Measurements from ENCODE around the gene KANSL1.
A peak's percentile ranks its signal among the peaks of the same experiment; 100 is the strongest.

The KANSL1 gene

GRCh38 chr17:46047856-46048255, 145.4 kb downstream of the KANSL1 start:
- WGBS, 2 experiments (ENCODE audit: insufficient coverage in 2 of 2): 87 to 96% methylated on average over 3 to 8 of the region's 8 CpGs
- H3K36me3 ChIP-seq (ENCODE audit: control insufficient read depth, insufficient read depth, low read length): peaks cover 81% of the 10 kb centered on the region
- H3K9me3 ChIP-seq (ENCODE audit: control insufficient read depth, low read length): no peaks in the 10 kb centered on the region
- no peak overlapping the region for H3K4me3 ChIP-seq (ENCODE audit: extremely low read depth, insufficient read depth, low read length, poor library complexity, severe bottlenecking)
- H3K4me1 ChIP-seq (ENCODE audit: control insufficient read depth, insufficient read depth, low read length, poor library complexity, severe bottlenecking): peaks cover 22% of the 10 kb centered on the region
- no peak overlapping the region for H3K27ac ChIP-seq (ENCODE audit: low read depth, low read length, severe bottlenecking)

GRCh38 chr17:46047398-46047797, 145.8 kb downstream of the KANSL1 start:
- Histone ChIP-seq H3K36me3 (ENCODE audit: control insufficient read depth, insufficient read depth, low read length) (peaks cover 85% of the 10 kb centered on the region), H3K27ac (ENCODE audit: low read depth, low read length, severe bottlenecking) (no peak overlapping the region)
- WGBS, 2 experiments (ENCODE audit: insufficient coverage in 2 of 2): 93 to 100% methylated on average over 4 of the region's 5 CpGs

GRCh38 chr17:46046957-46047356, 146.3 kb downstream of the KANSL1 start:
- H3K27ac ChIP-seq (ENCODE audit: low read depth, low read length, severe bottlenecking): no peak overlapping the region
- H3K9me3 ChIP-seq (ENCODE audit: control insufficient read depth, low read length): no peaks in the 10 kb centered on the region
- no peak overlapping the region for H3K4me3 ChIP-seq (ENCODE audit: extremely low read depth, insufficient read depth, low read length, poor library complexity, severe bottlenecking)
- peaks cover 22% of the 10 kb centered on the region for H3K4me1 ChIP-seq (ENCODE audit: control insufficient read depth, insufficient read depth, low read length, poor library complexity, severe bottlenecking)
- peaks cover 85% of the 10 kb centered on the region for H3K36me3 ChIP-seq (ENCODE audit: control insufficient read depth, insufficient read depth, low read length)
- 100% methylated on average over 1 of the region's 1 CpG; no CpG with 5 or more reads in 1 of the 2 experiments for WGBS, 2 experiments (ENCODE audit: insufficient coverage in 2 of 2)

More at GRCh38 chr17:46047398-46047797, 145.8 kb downstream of the KANSL1 start:
- no peak overlapping the region for H3K4me3 ChIP-seq (ENCODE audit: extremely low read depth, insufficient read depth, low read length, poor library complexity, severe bottlenecking)
- peaks cover 22% of the 10 kb centered on the region for H3K4me1 ChIP-seq (ENCODE audit: control insufficient read depth, insufficient read depth, low read length, poor library complexity, severe bottlenecking)
- no peaks in the 10 kb centered on the region for H3K9me3 ChIP-seq (ENCODE audit: control insufficient read depth, low read length)

- Histone ChIP-seq H3K36me3 (ENCODE audit: control insufficient read depth, insufficient read depth, low read length) (peaks cover 87% of the 10 kb centered on the region), H3K4me3 (ENCODE audit: extremely low read depth, insufficient read depth, low read length, poor library complexity, severe bottlenecking) (no peak overlapping the region), H3K9me3 (ENCODE audit: control insufficient read depth, low read length) (no peaks in the 10 kb centered on the region), H3K4me1 (ENCODE audit: control insufficient read depth, insufficient read depth, low read length, poor library complexity, severe bottlenecking) (peaks cover 22% of the 10 kb centered on the region), H3K27ac (ENCODE audit: low read depth, low read length, severe bottlenecking) (peak overlapping the region; percentile 54)
- 100% methylated on average over 1 of the region's 3 CpGs; no CpG with 5 or more reads in 1 of the 2 experiments for WGBS, 2 experiments (ENCODE audit: insufficient coverage in 2 of 2)
These were observed 147.6 kb downstream of the KANSL1 start for GRCh38 chr17:46045639-46046038.

GRCh38 chr17:46044989-46045388, 148.2 kb downstream of the KANSL1 start:
- Histone ChIP-seq H3K4me3 (ENCODE audit: extremely low read depth, insufficient read depth, low read length, poor library complexity, severe bottlenecking) (no peak overlapping the region), H3K4me1 (ENCODE audit: control insufficient read depth, insufficient read depth, low read length, poor library complexity, severe bottlenecking) (peaks cover 22% of the 10 kb centered on the region), H3K27ac (ENCODE audit: low read depth, low read length, severe bottlenecking) (no peak overlapping the region), H3K36me3 (ENCODE audit: control insufficient read depth, insufficient read depth, low read length) (peaks cover 87% of the 10 kb centered on the region), H3K9me3 (ENCODE audit: control insufficient read depth, low read length) (no peaks in the 10 kb centered on the region)
- 80% methylated on average over 1 of the region's 2 CpGs; no CpG with 5 or more reads in 1 of the 2 experiments for WGBS, 2 experiments (ENCODE audit: insufficient coverage in 2 of 2)

- H3K4me1 ChIP-seq (ENCODE audit: control insufficient read depth, insufficient read depth, low read length, poor library complexity, severe bottlenecking): peaks cover 22% of the 10 kb centered on the region
- H3K9me3 ChIP-seq (ENCODE audit: control insufficient read depth, low read length): no peaks in the 10 kb centered on the region
- WGBS, 2 experiments (ENCODE audit: insufficient coverage in 2 of 2): 53 to 66% methylated on average over 3 to 5 of the region's 5 CpGs
- H3K27ac ChIP-seq (ENCODE audit: low read depth, low read length, severe bottlenecking): no peak overlapping the region
- H3K36me3 ChIP-seq (ENCODE audit: control insufficient read depth, insufficient read depth, low read length): peaks cover 87% of the 10 kb centered on the region
- H3K4me3 ChIP-seq (ENCODE audit: extremely low read depth, insufficient read depth, low read length, poor library complexity, severe bottlenecking): no peak overlapping the region
These were observed 148.8 kb downstream of the KANSL1 start for GRCh38 chr17:46044286-46044928.

- no peak overlapping the region for H3K4me3 ChIP-seq (ENCODE audit: extremely low read depth, insufficient read depth, low read length, poor library complexity, severe bottlenecking)
- peaks cover 22% of the 10 kb centered on the region for H3K4me1 ChIP-seq (ENCODE audit: control insufficient read depth, insufficient read depth, low read length, poor library complexity, severe bottlenecking)
- no peaks in the 10 kb centered on the region for H3K9me3 ChIP-seq (ENCODE audit: control insufficient read depth, low read length)
- H3K27ac ChIP-seq (ENCODE audit: low read depth, low read length, severe bottlenecking): no peak overlapping the region
- peaks cover 88% of the 10 kb centered on the region for H3K36me3 ChIP-seq (ENCODE audit: control insufficient read depth, insufficient read depth, low read length)
- WGBS, 2 experiments (ENCODE audit: insufficient coverage in 2 of 2): 95% methylated on average over 3 of the region's 3 CpGs; no CpG with 5 or more reads in 1 of the 2 experiments
These were observed 149.6 kb downstream of the KANSL1 start for GRCh38 chr17:46043606-46044005.

GRCh38 chr17:46042925-46043324, 150.3 kb downstream of the KANSL1 start:
- Histone ChIP-seq H3K27ac (ENCODE audit: low read depth, low read length, severe bottlenecking) (no peak overlapping the region), H3K4me3 (ENCODE audit: extremely low read depth, insufficient read depth, low read length, poor library complexity, severe bottlenecking) (no peak overlapping the region), H3K4me1 (ENCODE audit: control insufficient read depth, insufficient read depth, low read length, poor library complexity, severe bottlenecking) (peaks cover 22% of the 10 kb centered on the region), H3K36me3 (ENCODE audit: control insufficient read depth, insufficient read depth, low read length) (peaks cover 88% of the 10 kb centered on the region), H3K9me3 (ENCODE audit: control insufficient read depth, low read length) (no peaks in the 10 kb centered on the region)
- 100% methylated on average over 1 of the region's 3 CpGs; no CpG with 5 or more reads in 1 of the 2 experiments for WGBS, 2 experiments (ENCODE audit: insufficient coverage in 2 of 2)

GRCh38 chr17:46042246-46042645, 151.0 kb downstream of the KANSL1 start:
- 100% methylated on average over 1 to 2 of the region's 2 CpGs for WGBS, 2 experiments (ENCODE audit: insufficient coverage in 2 of 2)
- H3K4me1 ChIP-seq (ENCODE audit: control insufficient read depth, insufficient read depth, low read length, poor library complexity, severe bottlenecking): peaks cover 22% of the 10 kb centered on the region
- H3K27ac ChIP-seq (ENCODE audit: low read depth, low read length, severe bottlenecking): no peak overlapping the region
- no peaks in the 10 kb centered on the region for H3K9me3 ChIP-seq (ENCODE audit: control insufficient read depth, low read length)
- peaks cover 88% of the 10 kb centered on the region for H3K36me3 ChIP-seq (ENCODE audit: control insufficient read depth, insufficient read depth, low read length)
- no peak overlapping the region for H3K4me3 ChIP-seq (ENCODE audit: extremely low read depth, insufficient read depth, low read length, poor library complexity, severe bottlenecking)

GRCh38 chr17:46039592-46040186, 153.5 kb downstream of the KANSL1 start:
- H3K4me1 ChIP-seq (ENCODE audit: control insufficient read depth, insufficient read depth, low read length, poor library complexity, severe bottlenecking): peaks cover 9% of the 10 kb centered on the region
- H3K9me3 ChIP-seq (ENCODE audit: control insufficient read depth, low read length): no peaks in the 10 kb centered on the region
- WGBS, 2 experiments (ENCODE audit: insufficient coverage in 2 of 2): 98 to 100% methylated on average over 4 to 5 of the region's 5 CpGs
- H3K27ac ChIP-seq (ENCODE audit: low read depth, low read length, severe bottlenecking): no peak overlapping the region
- H3K4me3 ChIP-seq (ENCODE audit: extremely low read depth, insufficient read depth, low read length, poor library complexity, severe bottlenecking): no peak overlapping the region
- peaks cover 99% of the 10 kb centered on the region for H3K36me3 ChIP-seq (ENCODE audit: control insufficient read depth, insufficient read depth, low read length)

GRCh38 chr17:46038937-46039336, 154.3 kb downstream of the KANSL1 start:
- Histone ChIP-seq H3K4me1 (ENCODE audit: control insufficient read depth, insufficient read depth, low read length, poor library complexity, severe bottlenecking) (peaks cover 1% of the 10 kb centered on the region), H3K27ac (ENCODE audit: low read depth, low read length, severe bottlenecking) (no peak overlapping the region), H3K4me3 (ENCODE audit: extremely low read depth, insufficient read depth, low read length, poor library complexity, severe bottlenecking) (no peak overlapping the region), H3K9me3 (ENCODE audit: control insufficient read depth, low read length) (no peaks in the 10 kb centered on the region), H3K36me3 (ENCODE audit: control insufficient read depth, insufficient read depth, low read length) (peaks cover 99% of the 10 kb centered on the region)
- 95 to 96% methylated on average over 7 to 12 of the region's 12 CpGs for WGBS, 2 experiments (ENCODE audit: insufficient coverage in 2 of 2)
